Measurements from ENCODE around the gene OR52D1. TPM values are rescaled to one million over a fixed set of nuclear protein-coding genes. Genes with fewer than 3 reads are reported as not detected.

The OR52D1 gene
- not detected for total RNA-seq

DNA sequence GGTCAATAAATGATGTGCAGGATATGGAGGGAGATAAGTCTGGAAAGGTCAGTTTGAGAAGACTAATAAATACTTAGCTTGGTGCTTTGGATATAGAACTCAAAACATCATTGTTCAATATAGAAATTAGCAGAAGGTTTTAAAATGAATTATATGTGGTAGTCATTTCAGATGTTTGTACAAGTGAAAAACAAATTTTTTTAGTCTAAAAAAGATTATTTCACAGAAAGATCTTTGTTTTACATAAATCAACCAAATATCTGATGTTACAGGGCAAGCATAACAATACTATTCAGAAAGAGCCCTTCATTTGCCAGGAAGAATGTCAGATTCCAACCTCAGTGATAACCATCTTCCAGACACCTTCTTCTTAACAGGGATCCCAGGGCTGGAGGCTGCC lies at the start of gene OR52D1:
TSS of gene OR52D1 (plus strand) at position 301 of the 400 bp plus-strand sequence. CDS start at position 323, 22 bp downstream.
- Mint-ChIP-seq H3K27me3 (no peaks in the 10 kb centered on the region), H3K9me3 (no peaks in the 10 kb centered on the region), H3K4me1 (ENCODE audit: low read depth) (no peaks in the 10 kb centered on the region), H3K4me3 (no peak within 1 kb of the TSS), H3K27ac (no peak within 1 kb of the TSS), H3K36me3 (ENCODE audit: low read depth) (no peaks in the 10 kb centered on the region)
- ChIA-PET CTCF (no interaction called here), POLR2A (no interaction called here)
- TF ChIP-seq, protein P1, sequence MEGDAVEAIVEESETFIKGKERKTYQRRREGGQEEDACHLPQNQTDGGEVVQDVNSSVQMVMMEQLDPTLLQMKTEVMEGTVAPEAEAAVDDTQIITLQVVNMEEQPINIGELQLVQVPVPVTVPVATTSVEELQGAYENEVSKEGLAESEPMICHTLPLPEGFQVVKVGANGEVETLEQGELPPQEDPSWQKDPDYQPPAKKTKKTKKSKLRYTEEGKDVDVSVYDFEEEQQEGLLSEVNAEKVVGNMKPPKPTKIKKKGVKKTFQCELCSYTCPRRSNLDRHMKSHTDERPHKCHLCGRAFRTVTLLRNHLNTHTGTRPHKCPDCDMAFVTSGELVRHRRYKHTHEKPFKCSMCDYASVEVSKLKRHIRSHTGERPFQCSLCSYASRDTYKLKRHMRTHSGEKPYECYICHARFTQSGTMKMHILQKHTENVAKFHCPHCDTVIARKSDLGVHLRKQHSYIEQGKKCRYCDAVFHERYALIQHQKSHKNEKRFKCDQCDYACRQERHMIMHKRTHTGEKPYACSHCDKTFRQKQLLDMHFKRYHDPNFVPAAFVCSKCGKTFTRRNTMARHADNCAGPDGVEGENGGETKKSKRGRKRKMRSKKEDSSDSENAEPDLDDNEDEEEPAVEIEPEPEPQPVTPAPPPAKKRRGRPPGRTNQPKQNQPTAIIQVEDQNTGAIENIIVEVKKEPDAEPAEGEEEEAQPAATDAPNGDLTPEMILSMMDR (IDR thresholded peaks at IDR 0.05), result no peak
- intact Hi-C loops (cut with micrococcal nuclease), result no loop called here
- DNase-seq (no peak), ATAC-seq (no peak)

DNA sequence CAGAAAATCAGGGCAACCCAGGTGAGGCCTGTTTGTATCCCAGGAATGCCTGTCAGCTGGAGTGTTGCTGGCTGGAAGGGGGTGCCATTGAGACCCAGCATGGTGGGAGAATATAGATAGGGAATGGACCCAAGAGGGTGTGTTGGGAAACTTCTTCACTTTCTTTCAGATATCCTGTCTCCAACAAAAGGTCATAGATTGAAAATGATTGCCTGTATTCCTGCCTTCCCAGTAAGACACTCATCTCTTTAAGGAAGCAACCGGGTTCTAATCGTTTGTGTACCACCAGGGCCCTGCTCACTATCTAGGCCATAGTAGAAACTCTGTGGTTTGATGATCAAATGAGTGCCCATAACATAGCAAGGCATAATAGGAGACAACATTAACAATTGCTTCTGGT lies 47.1 kb upstream of the OR52D1 start, which contains the start of gene OR51I1:
TSS of gene OR51I1 (minus strand) at position 101 of the 400 bp plus-strand sequence. CDS start at position 101, 0 bp downstream.
- CTCF ChIA-PET, result no interaction called here
- TF ChIP-seq, protein P1 (IDR thresholded peaks at IDR 0.05), result no peak
- POLR2A ChIA-PET, result no interaction called here
- Mint-ChIP-seq H3K9me3 (no peaks in the 10 kb centered on the region), H3K27me3 (peaks cover 1% of the 10 kb centered on the region), H3K4me1 (ENCODE audit: low read depth) (no peaks in the 10 kb centered on the region), H3K27ac (no peak within 1 kb of the TSS), H3K4me3 (no peak within 1 kb of the TSS), H3K36me3 (ENCODE audit: low read depth) (no peaks in the 10 kb centered on the region)
- no peak for ATAC-seq
- no peak for DNase-seq
- intact Hi-C loops (cut with micrococcal nuclease), result no loop called here

DNA sequence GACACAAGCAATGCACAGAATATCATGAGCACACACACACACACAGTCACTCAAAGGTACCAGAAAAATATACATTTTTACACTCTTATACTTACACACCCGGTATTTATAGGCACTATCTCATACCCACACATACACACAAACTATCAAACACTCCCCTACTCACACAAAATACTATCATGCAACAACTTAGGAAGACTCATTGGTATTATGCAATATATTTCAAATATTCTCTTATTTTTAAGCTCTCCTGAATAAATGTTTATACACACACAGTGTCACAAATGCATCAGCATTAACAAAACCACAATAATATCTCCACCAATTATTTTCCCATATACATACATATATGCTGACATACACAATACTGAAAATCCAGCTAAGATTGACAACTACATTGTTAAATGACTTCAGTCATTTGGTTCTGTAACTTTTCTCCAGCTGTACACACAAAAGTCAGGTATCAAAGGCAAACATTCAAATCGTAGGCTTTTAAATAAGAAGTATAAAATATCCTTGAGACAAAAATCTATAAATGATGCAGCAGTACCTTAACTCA lies 44.6 kb upstream of the OR52D1 start:
- no peak for DNase-seq
- Mint-ChIP-seq H3K4me1 (ENCODE audit: low read depth) (no peaks in the 10 kb centered on the region), H3K27ac (no peak overlapping the region), H3K4me3 (no peak overlapping the region), H3K27me3 (peaks cover 1% of the 10 kb centered on the region), H3K9me3 (no peaks in the 10 kb centered on the region), H3K36me3 (ENCODE audit: low read depth) (no peaks in the 10 kb centered on the region)
- TF ChIP-seq, protein P1 (IDR thresholded peaks at IDR 0.05), result no peak
- intact Hi-C loops (cut with micrococcal nuclease), result no loop called here
- ChIA-PET CTCF (no interaction called here), POLR2A (no interaction called here)
- ATAC-seq, result no peak

DNA sequence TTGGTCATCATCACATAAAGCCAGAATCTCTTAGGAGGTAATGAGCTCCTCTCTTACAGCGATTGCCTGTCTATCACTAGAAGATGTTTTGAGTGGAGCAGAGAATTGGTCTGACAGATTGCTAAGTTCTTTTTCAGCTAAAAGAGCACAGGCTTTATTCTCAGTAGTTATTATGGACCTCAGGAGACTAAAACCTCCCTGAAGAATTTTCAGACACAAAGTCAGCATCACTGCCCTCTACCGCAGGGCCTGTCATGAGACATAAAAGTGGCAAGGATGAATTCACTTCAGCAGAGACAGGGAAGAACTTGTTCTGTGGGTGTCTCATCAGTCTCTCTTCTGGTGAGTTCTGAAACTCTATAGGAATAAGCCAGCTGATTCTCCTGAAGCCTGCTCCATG lies 39.5 kb upstream of the OR52D1 start, which contains the start of gene OR51I2:
TSS of gene OR51I2 (plus strand) at position 301 of the 400 bp plus-strand sequence. CDS start 4,166 bp downstream, outside the sequence.
- Mint-ChIP-seq H3K4me1 (ENCODE audit: low read depth) (no peaks in the 10 kb centered on the region), H3K9me3 (no peaks in the 10 kb centered on the region), H3K36me3 (ENCODE audit: low read depth) (no peaks in the 10 kb centered on the region), H3K27ac (no peak within 1 kb of the TSS), H3K27me3 (peaks cover 5% of the 10 kb centered on the region), H3K4me3 (no peak within 1 kb of the TSS)
- TF ChIP-seq, protein P1 (IDR thresholded peaks at IDR 0.05), result no peak
- intact Hi-C loops (cut with micrococcal nuclease), result no loop called here
- ChIA-PET POLR2A (no interaction called here), CTCF (interaction anchor here (1.9 kb wide), 1 partner anchor 27 kb away, joined by 5 read pairs; no protein-coding TSS in a partner anchor)
- DNase-seq, result no peak
- ATAC-seq, result no peak

DNA sequence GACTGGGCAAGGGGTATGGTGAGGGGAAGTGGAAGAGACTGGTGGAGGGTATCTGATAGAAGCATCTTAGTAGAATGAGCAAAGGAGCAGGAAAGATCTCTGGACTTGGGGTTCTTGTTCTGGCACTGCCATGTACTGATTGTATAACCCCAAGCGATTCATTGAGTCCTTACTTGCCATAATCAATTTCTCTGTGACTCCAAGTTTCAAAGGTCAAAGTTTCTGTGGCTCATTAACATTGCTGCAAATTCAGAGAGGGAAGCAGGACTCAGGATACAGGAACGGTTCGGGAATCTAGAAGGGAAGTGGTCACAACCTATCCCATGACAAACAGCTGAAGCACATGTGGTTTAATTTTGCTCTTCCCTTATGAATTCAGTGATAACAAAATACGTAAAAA lies 39.1 kb upstream of the OR52D1 start:
- Mint-ChIP-seq H3K4me1 (ENCODE audit: low read depth) (no peaks in the 10 kb centered on the region), H3K27me3 (peaks cover 5% of the 10 kb centered on the region), H3K4me3 (no peak overlapping the region), H3K36me3 (ENCODE audit: low read depth) (no peaks in the 10 kb centered on the region), H3K9me3 (no peaks in the 10 kb centered on the region), H3K27ac (no peak overlapping the region)
- no peak for DNase-seq
- TF ChIP-seq, protein P1 (IDR thresholded peaks at IDR 0.05), result no peak
- intact Hi-C loops (cut with micrococcal nuclease), result no loop called here
- CTCF ChIA-PET, result interaction anchor here (1.9 kb wide), 1 partner anchor 26 kb away, joined by 5 read pairs; no protein-coding TSS in a partner anchor
- POLR2A ChIA-PET, result no interaction called here
- no peak for ATAC-seq

All from activated CD8-positive, alpha-beta T cell treated with anti-CD3 and anti-CD28 coated beads for 36 hours (primary cell).